IPS-11a (cell line): ENCODE results near the gene KANSL1L.
"Not testable (repeated sequence)": the region's sequence is repeated elsewhere in the genome, so short reads cannot be mapped to it uniquely, and the experiment has no call there.

ENCODE experiments used
- H3K4me3 ChIP-seq: one replicate; pipeline ENCODE4 v1.5.1; 2013; ENCODE audit warnings: low read depth, low read length, control low read depth

KANSL1L gene

DNA sequence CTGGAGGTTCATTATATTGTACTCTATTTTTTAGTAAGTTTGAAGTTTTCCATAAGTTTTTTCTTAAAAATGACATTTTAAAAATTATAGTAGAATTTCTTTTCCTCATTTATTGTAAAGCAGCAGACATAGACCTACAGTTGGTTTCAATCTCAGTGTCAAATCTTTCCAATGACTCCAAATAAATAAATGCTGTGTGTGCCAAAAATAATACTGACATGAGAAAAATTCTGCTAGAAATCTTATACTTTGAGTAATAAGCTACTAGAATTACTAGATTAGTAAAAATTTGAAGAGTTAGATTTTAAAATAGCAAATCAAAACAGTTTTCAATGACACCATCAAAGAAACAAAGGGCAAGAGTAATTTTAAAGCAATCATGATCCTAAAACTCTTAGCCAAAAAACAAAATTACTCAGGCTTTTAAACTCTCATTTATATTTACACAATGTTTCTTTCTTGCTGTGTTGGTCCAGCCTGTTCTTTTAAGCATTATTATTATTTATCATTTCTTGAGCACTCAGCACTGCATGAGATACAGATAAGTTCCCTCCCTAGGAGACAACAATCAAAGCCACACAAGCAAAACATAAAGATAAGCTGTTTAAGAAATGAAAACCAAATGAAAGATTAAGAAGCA, 8.3 kb upstream of the KANSL1L start:
- H3K4me3 ChIP-seq = no peak overlapping the region

- H3K4me3 ChIP-seq = no peak overlapping the region
These were observed 6.6 kb upstream of the KANSL1L start for GRCh38 chr2:210177769-210178168.

GRCh38 chr2:210177115-210177514, 5.9 kb upstream of the KANSL1L start:
- not testable (repeated sequence) for H3K4me3 ChIP-seq

DNA sequence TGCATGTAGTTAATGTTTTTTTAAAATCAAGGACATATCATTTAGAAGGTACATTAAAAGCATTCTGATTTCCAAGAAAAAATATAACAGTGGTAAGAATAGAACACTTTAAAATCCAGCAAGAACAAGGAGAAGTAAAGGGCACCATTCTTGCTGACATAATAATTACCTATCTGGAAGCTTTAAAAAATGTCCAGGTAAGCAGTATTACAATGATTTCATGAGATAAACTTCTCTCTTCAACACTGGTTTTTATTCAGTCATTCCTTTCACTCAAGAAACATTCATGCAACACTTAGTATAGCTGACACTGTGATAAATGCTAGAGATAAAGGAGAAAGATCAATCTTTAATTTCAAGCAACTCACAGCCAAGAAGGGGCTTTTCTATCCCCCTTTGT, 2.9 kb upstream of the KANSL1L start:
- no peak overlapping the region for H3K4me3 ChIP-seq

DNA sequence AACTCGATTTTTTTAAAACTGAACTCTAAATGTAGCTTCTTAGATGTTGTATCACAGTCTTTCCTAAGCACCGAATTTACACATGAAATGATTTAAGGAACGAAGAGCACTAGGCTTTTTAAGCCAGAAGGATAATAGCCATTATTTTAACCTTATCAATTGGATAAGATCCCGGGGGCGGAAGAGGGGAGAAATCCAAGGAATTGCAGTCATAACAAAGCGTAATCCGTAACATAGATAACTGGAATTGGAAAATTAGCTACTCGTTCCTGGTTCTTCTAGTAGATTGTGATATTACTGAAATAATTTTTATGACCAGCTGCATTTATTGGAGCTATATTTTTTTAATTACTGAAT, 988 bp upstream of the KANSL1L start:
- H3K4me3 ChIP-seq = peak overlapping the region; percentile 53

DNA sequence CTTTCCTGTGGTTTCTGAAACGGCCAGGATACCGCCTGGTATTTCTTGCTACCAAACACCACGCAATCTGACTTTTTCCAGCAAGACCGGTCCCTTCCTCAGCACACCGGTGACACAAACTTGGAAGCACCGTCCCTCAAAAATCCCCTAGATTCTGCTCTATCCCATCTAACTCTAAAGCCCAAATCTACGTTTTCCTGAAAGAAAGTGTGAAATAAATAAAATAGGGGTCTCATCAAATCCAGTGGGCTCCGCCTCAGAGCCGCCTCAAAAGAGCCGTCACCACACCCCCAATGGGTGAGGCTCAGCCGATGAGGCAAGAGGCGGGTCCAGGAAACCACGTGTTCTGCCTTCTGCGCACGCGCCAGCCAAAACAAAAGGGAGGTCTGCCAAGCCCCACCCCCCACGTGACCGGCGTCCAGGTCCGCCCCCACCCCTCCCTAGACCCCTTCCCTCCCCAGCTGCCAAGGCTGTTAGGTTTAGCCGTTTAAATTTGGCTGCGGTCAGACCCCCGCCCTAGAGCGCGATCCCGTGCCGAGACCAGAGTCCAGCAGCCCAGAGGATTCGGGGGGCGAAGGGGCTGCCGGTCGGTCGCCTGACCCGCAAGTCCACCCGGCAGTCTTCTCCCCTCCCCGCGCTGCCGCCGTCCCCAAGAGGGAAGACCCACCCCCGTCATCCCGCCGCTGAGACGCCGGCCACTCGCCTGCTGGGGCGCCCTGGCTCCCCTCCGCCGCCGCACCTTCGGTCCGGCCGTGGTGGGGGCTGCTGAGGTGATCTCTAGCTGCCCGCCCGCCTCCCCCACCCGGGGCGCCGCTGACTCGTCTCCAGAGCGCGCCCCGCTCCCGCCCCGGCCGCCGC, 534 bp downstream of the KANSL1L start:
- peak overlapping the region; percentile 89 for H3K4me3 ChIP-seq

DNA sequence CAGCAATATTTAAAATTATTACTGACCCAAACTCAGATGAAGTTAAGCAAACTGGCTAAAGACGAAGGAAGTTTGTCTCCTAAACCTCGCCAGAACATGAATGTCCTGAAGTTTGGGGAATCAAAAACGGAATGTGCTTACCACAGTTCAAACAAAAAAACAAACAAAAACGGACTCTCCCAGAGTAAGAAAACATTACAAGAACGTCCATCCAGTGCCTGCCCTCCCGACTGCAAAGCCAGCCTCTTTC, 1.1 kb downstream of the KANSL1L start:
- peak overlapping the region; percentile 89 for H3K4me3 ChIP-seq

DNA sequence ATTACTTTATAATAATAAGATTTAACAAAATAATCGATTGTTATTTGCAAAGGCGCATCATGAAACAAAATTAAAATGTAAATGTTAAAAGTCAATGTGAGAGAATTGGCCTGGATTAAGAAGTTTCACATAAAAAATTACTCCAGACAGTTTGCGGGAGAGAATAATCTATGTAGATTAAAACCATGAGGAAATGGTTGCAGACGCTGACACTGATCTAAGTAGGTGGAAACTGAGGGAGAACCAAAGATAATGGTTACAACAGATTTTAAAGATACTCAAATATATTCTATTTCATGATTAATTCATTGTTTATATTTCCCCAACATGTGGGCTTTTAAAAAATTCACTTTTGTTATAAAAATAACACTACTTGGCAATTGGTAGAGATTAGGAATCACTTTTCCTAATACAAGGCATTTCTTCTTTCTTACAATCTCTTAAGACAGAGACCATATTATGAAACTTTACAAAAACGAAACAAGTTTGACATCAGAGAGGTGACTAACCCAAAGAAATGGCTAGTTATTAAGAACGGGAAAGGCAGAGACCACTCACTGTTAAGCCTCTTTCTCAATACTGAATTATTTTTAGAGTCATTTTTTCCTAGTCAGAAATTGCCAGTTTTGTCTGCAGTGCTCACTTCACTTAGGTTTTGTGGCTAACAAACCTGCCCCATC, 1.6 kb downstream of the KANSL1L start:
- H3K4me3 ChIP-seq = peak overlapping the region; percentile 89

DNA sequence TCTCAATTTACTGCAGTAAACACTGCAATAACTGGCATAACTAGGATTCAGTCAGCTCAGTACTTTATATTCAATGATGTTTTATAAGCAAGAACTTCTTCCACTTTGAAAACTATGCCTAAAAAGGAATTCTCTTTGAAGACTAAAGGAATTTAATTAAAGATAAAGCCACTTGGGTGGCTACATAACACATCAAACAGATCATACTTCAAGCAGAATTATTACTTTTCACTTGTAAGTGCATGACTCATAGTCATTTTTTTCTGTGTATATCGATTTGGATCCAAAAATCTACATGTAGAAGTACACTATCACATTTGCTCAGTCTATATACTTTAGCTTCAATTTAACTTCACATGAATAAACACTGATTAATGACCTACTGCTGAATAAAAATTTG, 4.0 kb downstream of the KANSL1L start:
- H3K4me3 ChIP-seq = no peak overlapping the region

GRCh38 chr2:210162466-210163124, 8.6 kb downstream of the KANSL1L start:
- H3K4me3 ChIP-seq = no peak overlapping the region

- no peak overlapping the region for H3K4me3 ChIP-seq
These were observed 12.2 kb downstream of the KANSL1L start for GRCh38 chr2:210159059-210159458.

- no peak overlapping the region for H3K4me3 ChIP-seq
These were observed 13.0 kb downstream of the KANSL1L start for GRCh38 chr2:210158236-210158635.

- H3K4me3 ChIP-seq = no peak overlapping the region
These were observed 13.7 kb downstream of the KANSL1L start for GRCh38 chr2:210157526-210157925.

DNA sequence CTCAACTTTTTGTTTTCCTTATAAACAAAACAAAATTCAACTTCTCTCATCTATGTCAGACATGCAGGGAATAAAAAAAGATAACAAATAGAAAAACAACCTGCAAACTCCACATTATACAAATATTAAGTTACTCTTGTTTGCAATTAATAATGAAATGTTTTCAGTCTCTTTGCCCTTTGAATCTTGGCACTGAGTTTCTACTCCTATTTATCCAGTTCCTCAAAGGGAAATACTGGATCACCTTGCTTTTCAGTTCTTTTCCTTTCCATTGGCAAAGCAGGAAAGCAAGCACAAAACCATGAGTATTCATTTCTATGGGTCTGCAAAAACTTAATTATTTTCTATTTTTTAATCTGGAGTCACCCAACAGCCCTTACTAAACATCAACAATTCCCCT, 23.6 kb downstream of the KANSL1L start:
- H3K4me3 ChIP-seq = no peak overlapping the region

DNA sequence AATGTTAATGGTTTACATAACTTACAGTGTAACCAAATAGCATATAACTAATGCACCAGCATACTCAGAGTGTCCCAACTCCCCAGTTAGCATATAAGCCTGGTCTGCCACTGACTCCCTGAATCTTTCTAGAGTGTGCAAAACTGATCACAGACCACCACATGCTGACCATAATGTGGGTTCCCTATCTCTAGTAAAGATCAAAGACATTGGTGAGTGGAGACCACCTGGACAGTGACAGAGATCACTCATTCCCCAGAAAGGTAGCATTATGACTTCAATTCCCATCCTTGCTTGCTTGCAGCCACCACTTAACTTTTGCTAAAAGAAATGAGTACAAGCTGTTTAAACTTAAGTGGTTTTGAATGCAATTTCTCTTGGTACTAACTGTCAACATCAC, 39.0 kb downstream of the KANSL1L start:
- no peak overlapping the region for H3K4me3 ChIP-seq

DNA sequence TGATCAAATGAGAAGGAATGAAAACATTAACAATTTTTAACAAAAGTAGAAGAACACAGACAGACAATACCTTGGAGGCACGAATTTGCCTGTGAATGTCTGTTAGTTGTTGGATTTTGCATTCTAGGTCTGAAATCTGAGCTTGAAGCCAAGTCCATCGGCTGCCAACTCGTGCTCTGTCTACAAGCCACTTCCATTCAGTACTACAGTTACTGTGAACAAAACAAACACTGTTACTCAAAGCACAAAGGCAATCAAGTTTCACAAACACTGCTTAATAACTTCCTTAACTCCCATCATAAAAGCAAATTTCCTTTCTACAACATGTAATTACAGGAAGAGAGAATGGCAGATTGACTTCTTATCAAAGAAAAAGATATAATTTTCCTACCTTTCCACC, 42.2 kb downstream of the KANSL1L start:
- H3K4me3 ChIP-seq = no peak overlapping the region

GRCh38 chr2:210113614-210114235, 57.5 kb downstream of the KANSL1L start:
- no peak overlapping the region for H3K4me3 ChIP-seq

DNA sequence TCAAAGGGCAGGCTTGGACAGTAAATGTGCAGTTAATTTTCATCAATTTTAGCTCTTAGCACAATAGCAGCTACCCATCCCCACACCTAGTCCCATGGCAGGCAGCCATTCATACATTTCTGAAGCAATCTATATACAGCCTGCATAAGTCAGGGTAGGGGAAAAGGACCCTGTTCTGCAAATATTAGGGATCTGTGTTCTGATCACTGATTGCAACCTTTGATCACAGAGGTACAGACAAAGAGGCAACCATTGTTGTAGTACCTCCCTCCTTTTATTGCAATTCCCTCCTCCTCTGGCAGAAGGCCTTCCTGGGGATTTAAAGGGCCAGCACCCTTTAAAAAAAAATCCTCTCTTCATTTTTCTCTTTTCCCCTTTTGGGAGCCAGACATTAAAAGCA, 58.3 kb downstream of the KANSL1L start:
- no peak overlapping the region for H3K4me3 ChIP-seq

- H3K4me3 ChIP-seq = no peak overlapping the region
These were observed 71.3 kb downstream of the KANSL1L start for GRCh38 chr2:210099940-210100339.

DNA sequence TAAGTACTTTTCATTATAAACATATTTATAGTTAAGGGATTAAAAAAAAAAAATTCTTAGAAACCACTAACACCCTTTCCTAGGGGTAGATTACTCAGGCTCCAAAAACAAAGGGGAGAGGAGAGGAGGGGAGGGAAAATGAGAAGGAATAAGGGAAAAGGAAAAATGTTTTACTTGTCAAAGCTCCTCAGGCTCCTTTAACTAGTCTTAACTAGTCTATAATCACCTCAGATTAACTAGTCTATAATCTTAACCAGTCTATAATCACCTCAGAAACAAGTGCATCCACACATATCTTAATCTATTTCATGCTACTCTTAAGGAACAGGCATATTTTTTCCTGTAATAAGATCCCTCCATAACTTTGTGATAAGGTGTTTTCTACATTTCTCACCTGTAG, 76.4 kb downstream of the KANSL1L start:
- no peak overlapping the region for H3K4me3 ChIP-seq

DNA sequence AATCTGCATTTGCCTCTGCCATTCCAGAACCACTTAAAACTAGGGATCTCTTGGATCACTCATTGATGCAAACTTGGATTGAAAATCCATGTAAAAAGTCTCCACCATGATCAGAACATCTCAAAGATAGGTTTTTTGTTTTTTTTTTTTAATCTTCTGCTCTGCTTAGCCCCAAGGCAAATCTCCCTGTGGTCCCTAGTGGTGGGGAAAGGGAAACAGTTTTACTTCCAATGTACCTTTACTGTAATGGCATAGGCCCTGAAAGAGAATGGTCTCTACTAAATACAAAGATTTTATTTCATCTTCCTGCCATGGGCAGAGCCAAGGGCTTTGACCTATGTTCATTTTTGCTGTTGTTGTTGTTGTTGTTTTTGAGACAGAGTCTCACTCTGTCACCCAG, 78.4 kb downstream of the KANSL1L start:
- H3K4me3 ChIP-seq = no peak overlapping the region
